ENCODE data around the gene BRINP2. TPM values are rescaled to one million over a fixed set of nuclear protein-coding genes. Genes with fewer than 3 reads are reported as not detected.

The BRINP2 gene
- total and polyA plus RNA-seq, 2 of the 8 experiments (the other 6 are each of a cell fraction or from before 2014, with no cell fraction given), result 0.39 to 0.42 TPM

GRCh38 chr1:177181631-177182291 is 11.0 kb downstream of the BRINP2 start (continued):
- peak; percentile 87 to 89 for TF ChIP-seq RAD21 (IDR thresholded peaks at IDR 0.05 in 1 of 2, conservative IDR thresholded peaks at IDR 0.05 in 1 of 2; ENCODE audit: low read depth in 2 of 2, low read length in 2 of 2)
- no peak for TF ChIP-seq SP2 (IDR thresholded peaks at IDR 0.05; ENCODE audit: low read length)
- peak; percentile 68 to 94 (median 90) for TF ChIP-seq CTCF (IDR thresholded peaks at IDR 0.05; ENCODE audit: control extremely low read depth in 1 of 3, insufficient read depth in 1 of 3, low read depth in 1 of 3, low read length in 3 of 3)
- TF ChIP-seq JUN (IDR thresholded peaks at IDR 0.05; ENCODE audit: low read depth, low read length), result no peak
- TF ChIP-seq FOSL1 (IDR thresholded peaks at IDR 0.05; ENCODE audit: insufficient read depth, low read depth, low read length), result no peak
- TF ChIP-seq CREB1 (IDR thresholded peaks at IDR 0.05), result no peak
- no peak for TF ChIP-seq CHD1 (IDR thresholded peaks at IDR 0.05; ENCODE audit: low read depth, low read length)
- TF ChIP-seq KDM4A (IDR thresholded peaks at IDR 0.05; ENCODE audit: low read depth, low read length, severe bottlenecking), result peak; percentile 43
- TF ChIP-seq MAFK (IDR thresholded peaks at IDR 0.05; ENCODE audit: low read depth, low read length), result no peak
- TF ChIP-seq KDM1A (IDR thresholded peaks at IDR 0.05; ENCODE audit: borderline replicate concordance, low read length), result no peak
- TF ChIP-seq TBP (IDR thresholded peaks at IDR 0.05; ENCODE audit: low read depth, low read length), result peak; percentile 38; the same call in 1 of the 2 replicates
- TF ChIP-seq TEAD4 (IDR thresholded peaks at IDR 0.05; ENCODE audit: low read depth, low read length), result no peak; the same call in 1 of the 2 replicates
- no peak for TF ChIP-seq ZNF274 (IDR thresholded peaks at IDR 0.05; ENCODE audit: borderline replicate concordance, extremely low read depth, low read length)
- no peak for TF ChIP-seq PHF8 (conservative IDR thresholded peaks at IDR 0.05; ENCODE audit: low read depth, low read length)
- TF ChIP-seq CEBPB (IDR thresholded peaks at IDR 0.05; ENCODE audit: low read depth, low read length), result no peak
- TF ChIP-seq CTBP2 (IDR thresholded peaks at IDR 0.05; ENCODE audit: borderline replicate concordance, insufficient read depth, insufficient read length, low read length), result no peak
- TF ChIP-seq RNF2 (IDR thresholded peaks at IDR 0.05; ENCODE audit: borderline replicate concordance, low read depth, low read length, missing control alignments, poor library complexity, severe bottlenecking), result no peak
- no peak for TF ChIP-seq CBX5 (IDR thresholded peaks at IDR 0.05; ENCODE audit: low read depth, low read length)
- TF ChIP-seq HDAC6 (IDR thresholded peaks at IDR 0.05; ENCODE audit: low read depth, low read length), result no peak
- no peak for TF ChIP-seq BCL11A (IDR thresholded peaks at IDR 0.05; ENCODE audit: low read depth in 2 of 2, low read length in 2 of 2)
- no peak for TF ChIP-seq SIX5 (IDR thresholded peaks at IDR 0.05; ENCODE audit: low read depth, low read length)

All from H1 (cell line).